Neural progenitor cell (in vitro differentiated cells): ENCODE results near the gene CRELD2.

Experiments
- EZH2 ChIP-seq: fragments of 200-600 bp; sonication (generic); IDR thresholded peaks from 2 replicates; pipeline ENCODE4 v1.6.1; 2017; ENCODE audit warnings: antibody characterized with exemption, mild to moderate bottlenecking, moderate library complexity
- TF ChIP-seq, protein P1 (sequence below): fragments of 200-600 bp; sonication (generic); IDR thresholded peaks from 2 replicates; pipeline ENCODE4 v1.5.1; 2017; ENCODE audit warnings: antibody characterized with exemption, mild to moderate bottlenecking

DNA sequence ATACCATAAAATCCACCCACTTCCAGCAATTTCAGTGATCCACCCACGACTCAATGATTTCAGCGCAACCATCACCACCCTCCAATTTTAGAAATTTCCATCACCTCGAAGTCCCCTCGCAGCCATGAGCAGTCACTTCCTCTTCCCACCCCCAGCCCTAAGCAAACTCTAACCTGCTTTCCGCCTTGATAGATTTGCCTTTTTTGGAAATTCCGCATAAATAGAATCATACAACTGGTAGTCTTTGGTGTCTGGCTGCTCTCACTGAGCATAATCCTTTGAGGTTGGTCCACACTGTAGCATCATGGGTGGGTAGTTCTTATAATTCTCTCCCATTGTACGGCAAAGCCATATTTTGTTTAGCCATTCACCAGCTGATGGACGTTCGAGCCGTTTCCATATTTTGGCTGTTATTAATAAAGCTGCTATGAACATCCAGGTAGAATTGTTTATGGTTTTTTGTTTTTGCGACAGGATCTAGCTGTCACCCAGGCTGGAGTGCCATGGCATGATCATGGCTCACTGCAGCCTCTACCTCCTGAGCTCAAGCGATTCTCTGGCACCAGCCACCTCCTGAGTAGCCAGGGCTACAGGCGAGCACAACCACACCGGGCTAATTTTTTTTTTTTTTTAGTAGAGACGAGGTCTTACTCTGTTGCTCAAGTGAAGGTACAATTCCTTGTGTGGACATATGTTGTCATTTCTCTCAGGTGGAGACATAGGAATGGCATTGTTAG lies 58.2 kb downstream of the CRELD2 start:
- TF ChIP-seq, protein P1, sequence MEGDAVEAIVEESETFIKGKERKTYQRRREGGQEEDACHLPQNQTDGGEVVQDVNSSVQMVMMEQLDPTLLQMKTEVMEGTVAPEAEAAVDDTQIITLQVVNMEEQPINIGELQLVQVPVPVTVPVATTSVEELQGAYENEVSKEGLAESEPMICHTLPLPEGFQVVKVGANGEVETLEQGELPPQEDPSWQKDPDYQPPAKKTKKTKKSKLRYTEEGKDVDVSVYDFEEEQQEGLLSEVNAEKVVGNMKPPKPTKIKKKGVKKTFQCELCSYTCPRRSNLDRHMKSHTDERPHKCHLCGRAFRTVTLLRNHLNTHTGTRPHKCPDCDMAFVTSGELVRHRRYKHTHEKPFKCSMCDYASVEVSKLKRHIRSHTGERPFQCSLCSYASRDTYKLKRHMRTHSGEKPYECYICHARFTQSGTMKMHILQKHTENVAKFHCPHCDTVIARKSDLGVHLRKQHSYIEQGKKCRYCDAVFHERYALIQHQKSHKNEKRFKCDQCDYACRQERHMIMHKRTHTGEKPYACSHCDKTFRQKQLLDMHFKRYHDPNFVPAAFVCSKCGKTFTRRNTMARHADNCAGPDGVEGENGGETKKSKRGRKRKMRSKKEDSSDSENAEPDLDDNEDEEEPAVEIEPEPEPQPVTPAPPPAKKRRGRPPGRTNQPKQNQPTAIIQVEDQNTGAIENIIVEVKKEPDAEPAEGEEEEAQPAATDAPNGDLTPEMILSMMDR = no peak
- TF ChIP-seq EZH2 = no peak
